Erythroblast (primary cell): Measurements from ENCODE around the gene ADAMTSL2.

Experiments used
- GATA1 ChIP-seq: IDR thresholded peaks from 2 replicates; pipeline ENCODE4 v1.6.1; 2011; ENCODE audit warnings: low read depth, mild to moderate bottlenecking, control low read depth, low read length, moderate library complexity
- POLR2A ChIP-seq: IDR thresholded peaks from 2 replicates; pipeline ENCODE4 v1.6.1; 2011; ENCODE audit warnings: mild to moderate bottlenecking, low read length

DNA sequence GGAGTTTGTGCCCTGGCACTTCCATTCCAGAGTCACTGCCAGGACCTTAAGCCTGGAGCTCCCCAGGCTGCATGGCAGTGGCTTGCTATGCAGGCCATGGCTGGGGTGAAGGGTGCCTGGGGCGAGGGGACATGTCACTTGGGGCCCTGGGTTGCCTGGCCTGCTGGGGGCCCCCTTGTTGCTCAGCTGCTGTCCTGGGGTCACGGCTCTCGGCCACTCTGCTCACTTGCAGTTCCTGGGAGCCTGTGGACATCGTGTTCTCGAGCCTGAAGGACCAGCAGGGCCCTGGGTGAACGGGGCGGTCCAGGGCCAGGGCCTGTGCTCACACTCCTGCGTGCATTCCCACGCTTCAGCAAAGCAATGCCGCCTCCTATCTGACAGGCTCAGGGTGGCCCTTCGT, 41.1 kb upstream of the ADAMTSL2 start:
- no peak for TF ChIP-seq POLR2A
- TF ChIP-seq GATA1 = no peak
